ACC112 (cell line): ENCODE data around the gene TNFSF9.

ENCODE experiments used
- H2AFZ ChIP-seq: fragments of 200-600 bp; sonication (generic); one replicate; pipeline ENCODE4 v1.6.0; 2017; ENCODE audit warnings: antibody characterized with exemption, low read length; ENCODE audit not compliant: unreplicated experiment
- H3K27ac ChIP-seq: fragments of 200-600 bp; sonication (generic); 2 replicates; pipeline ENCODE4 v1.5.1; 2014; ENCODE audit warnings: low read depth, mild to moderate bottlenecking, antibody characterized with exemption, low read length, moderate library complexity
- H3K27me3 ChIP-seq: fragments of 200-600 bp; sonication (generic); 2 replicates; pipeline ENCODE4 v1.6.1; 2014; ENCODE audit warnings: mild to moderate bottlenecking, antibody characterized with exemption, low read length, moderate library complexity, mixed read lengths; ENCODE audit not compliant: insufficient read depth
- H3K36me3 ChIP-seq: fragments of 200-600 bp; sonication (generic); 2 replicates; pipeline ENCODE4 v1.6.1; 2016; ENCODE audit warnings: mild to moderate bottlenecking, antibody characterized with exemption, low read length, moderate library complexity, mixed read lengths; ENCODE audit not compliant: insufficient read depth
- H3K4me1 ChIP-seq: fragments of 200-600 bp; sonication (generic); one replicate; pipeline ENCODE4 v1.6.1; 2016; ENCODE audit warnings: low read length, mixed read lengths; ENCODE audit not compliant: insufficient read depth, unreplicated experiment, control insufficient read depth
- H3K4me3 ChIP-seq: fragments of 200-600 bp; sonication (generic); 2 replicates; pipeline ENCODE4 v1.5.1; 2014; ENCODE audit warnings: mild to moderate bottlenecking, low read depth, low read length
- H3K79me2 ChIP-seq: fragments of 200-600 bp; sonication (generic); one replicate; pipeline ENCODE4 v1.6.0; 2016; ENCODE audit warnings: low read length; ENCODE audit not compliant: control insufficient read depth, unreplicated experiment, insufficient read depth

TNFSF9 gene

DNA sequence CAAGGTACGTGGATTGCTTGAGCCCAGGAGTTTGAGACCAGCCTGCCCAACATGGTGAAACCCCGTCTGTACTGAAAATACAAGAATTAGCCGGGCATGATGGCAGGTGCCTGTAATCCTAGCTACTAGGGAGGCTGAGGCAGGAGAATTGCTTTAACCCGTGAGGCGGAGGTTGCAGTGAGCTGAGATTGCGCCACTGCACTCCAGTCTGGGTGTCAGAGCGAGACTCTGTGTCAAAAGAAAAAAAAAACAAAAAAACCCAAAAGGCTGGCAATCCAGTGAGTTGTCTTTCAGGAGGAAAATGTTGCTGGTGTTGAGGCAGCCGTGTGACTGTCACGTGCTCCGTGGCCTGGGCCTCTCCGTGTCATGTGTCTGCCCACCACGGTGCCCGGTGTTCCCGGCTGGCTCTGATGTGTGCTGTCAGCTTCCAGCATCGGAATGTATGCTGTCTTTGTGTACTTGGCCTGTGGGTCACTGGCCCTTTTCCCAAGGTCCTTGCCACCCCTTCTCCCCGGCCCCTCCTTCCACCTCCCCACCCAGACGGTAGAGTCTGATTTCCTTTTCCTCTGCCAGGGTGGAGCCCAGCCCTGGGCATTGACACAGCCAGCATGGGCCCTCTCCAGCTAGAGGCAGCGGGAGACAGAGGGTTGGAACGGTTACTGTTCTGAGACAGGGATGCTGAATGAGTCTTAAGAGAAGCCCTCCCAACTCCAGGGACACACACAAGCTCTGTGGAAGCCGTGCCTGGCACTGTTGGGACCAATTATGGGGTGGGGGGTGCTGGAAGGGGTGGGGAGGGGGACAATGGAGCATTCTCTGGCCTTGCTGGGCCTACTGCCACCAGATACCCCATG lies 21.5 kb upstream of the TNFSF9 start:
- Histone ChIP-seq H3K79me2 (no peaks in the 10 kb centered on the region), H3K36me3 (no peaks in the 10 kb centered on the region), H3K27ac (no peak overlapping the region), H3K4me1 (no peaks in the 10 kb centered on the region), H2AFZ (no peak overlapping the region), H3K4me3 (no peak overlapping the region), H3K27me3 (no peaks in the 10 kb centered on the region)

DNA sequence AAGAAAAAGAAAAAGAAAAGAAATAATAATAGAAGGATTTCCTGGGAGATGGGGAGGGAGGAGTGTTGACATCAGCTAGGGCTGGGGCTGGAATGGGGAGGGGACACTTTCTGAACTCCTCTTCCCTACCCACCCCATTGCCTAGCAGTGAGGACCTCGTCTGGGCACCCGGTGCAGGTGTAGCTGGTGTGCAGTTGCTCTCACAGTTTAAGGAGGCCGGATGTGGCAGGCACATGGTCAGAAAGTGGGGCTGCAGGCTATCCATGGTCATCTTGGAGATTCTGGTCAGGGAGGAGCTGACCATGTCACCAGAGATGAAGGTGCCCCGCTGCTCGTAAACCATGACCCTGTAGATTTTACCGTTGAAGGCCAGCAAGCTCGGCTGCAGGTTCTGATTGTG lies 20.2 kb upstream of the TNFSF9 start:
- Histone ChIP-seq H3K4me1 (no peaks in the 10 kb centered on the region), H3K27ac (no peak overlapping the region), H3K4me3 (no peak overlapping the region), H3K36me3 (no peaks in the 10 kb centered on the region), H3K79me2 (no peaks in the 10 kb centered on the region), H2AFZ (no peak overlapping the region), H3K27me3 (no peaks in the 10 kb centered on the region)

DNA sequence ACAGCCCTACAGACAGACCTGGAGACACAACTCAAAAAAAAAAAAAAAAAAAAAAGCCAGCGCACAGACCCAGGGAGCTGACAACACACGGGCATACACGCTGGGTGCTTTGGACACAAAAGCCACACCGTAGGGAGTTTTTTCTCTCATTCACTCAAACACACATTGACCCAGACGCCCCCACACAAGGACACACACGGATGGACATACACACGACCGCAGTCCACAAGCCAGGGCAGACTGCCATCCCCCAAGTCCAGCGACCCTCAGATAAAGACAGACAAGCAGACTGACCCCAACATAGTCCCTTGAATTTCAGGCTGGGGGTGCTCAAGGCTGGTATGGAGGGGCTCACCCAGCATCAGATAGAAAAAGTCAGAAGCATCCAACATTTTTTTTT lies 16.7 kb upstream of the TNFSF9 start:
- Histone ChIP-seq H3K4me3 (no peak overlapping the region), H3K27ac (no peak overlapping the region), H3K4me1 (peaks cover 11% of the 10 kb centered on the region), H3K27me3 (no peaks in the 10 kb centered on the region), H2AFZ (no peak overlapping the region), H3K79me2 (no peaks in the 10 kb centered on the region), H3K36me3 (no peaks in the 10 kb centered on the region)

DNA sequence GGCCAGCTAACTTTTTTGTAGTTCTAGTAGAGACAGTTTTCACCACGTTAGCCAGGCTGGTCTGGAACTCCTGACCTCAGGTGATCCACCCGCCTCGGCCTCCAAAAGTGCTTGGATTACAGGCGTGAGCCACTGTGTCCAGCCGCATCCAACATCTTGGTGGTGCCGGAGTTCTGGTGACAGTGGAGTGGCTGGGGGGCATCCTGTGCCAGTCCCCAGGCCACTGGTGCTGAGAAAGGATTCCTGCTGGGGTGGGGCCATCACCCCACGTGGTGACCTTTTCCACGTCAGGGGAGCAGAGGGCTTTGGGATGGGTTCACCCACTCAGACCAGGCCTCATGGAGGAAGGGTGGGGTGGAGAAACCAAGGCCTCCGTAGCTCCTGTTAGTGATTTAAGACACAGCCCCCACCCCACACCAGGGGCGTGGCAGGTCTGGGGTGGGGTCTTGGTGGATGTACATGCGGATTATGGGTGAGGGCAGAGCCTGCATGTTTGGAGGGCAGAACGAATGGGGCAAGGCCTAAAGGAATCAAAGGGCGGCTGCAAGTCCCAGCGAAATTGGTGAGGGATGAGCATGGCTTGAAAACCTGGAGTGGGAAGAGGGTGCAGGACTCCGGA lies 15.8 kb upstream of the TNFSF9 start:
- Histone ChIP-seq H2AFZ (no peak overlapping the region), H3K27me3 (no peaks in the 10 kb centered on the region), H3K4me1 (peaks cover 13% of the 10 kb centered on the region), H3K36me3 (no peaks in the 10 kb centered on the region), H3K27ac (no peak overlapping the region), H3K4me3 (no peak overlapping the region), H3K79me2 (no peaks in the 10 kb centered on the region)

DNA sequence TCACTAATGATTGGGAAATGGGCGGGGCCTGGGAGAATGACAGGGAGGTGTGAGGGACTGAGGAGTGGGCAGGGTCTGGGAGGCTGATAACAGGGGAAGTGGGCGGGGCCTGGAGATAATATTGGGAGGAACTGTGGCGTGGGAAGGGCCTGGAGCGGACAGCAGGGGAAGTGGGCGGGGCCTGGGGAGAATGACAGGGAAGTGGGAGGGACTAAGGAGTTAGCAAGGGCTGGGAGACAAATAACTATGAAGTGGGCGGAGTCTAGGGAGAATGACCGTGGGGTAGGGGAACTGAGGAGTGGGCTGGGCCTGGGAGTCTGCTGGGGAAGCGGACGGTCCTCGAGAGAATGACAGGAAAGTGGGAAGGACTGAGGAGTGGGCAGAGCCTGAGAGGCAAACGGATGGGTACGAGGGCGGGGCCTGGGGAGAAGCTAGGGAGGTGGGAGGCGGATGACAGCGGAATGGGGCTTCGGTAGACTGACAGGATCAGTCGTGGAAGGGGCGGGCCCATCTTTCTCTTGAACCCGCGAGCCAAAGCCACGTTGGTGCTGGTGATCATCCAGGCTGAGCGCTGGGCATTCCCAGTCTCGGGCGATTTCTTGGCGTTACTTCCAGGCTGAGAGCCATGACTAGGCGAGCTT lies 14.7 kb upstream of the TNFSF9 start:
- H3K27ac ChIP-seq, result no peak overlapping the region
- H2AFZ ChIP-seq, result peak overlapping the region; percentile 57
- no peaks in the 10 kb centered on the region for H3K79me2 ChIP-seq
- H3K36me3 ChIP-seq, result no peaks in the 10 kb centered on the region
- H3K4me3 ChIP-seq, result peak overlapping the region; percentile 72
- H3K27me3 ChIP-seq, result no peaks in the 10 kb centered on the region
- H3K4me1 ChIP-seq, result peaks cover 13% of the 10 kb centered on the region

DNA sequence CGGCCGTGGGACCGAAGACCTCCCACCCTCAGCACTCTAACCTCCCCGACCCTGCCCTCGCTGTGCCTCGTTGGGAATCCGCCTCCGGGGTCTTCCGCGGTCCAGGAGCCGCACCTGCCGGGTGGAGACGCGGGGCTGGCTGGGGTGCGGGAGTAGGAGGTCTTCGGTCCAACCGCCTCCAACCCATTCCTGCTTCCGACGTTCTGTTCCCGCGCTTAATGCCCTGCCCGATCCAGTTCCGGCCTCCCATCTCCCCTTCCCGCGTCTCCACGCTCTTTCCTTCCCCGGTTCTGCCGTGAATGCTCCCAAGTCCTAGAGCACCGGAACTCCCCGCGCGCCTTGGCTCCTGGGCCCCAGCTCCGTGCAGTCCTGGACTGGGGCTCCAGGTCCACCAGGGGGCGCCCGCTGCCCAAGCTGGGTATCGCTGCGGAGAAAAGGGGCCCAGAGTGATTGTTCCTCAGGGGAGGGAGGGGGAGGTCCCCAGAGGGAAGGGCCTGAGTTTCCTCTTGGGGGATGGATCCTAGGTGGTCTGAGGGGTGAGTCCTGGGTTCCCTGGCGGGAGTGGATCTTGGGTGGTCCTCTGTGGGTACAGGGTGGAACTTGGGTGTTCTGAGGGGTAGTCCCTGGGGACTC lies 14.1 kb upstream of the TNFSF9 start:
- Histone ChIP-seq H3K27ac (no peak overlapping the region), H3K27me3 (no peaks in the 10 kb centered on the region), H2AFZ (peak overlapping the region; percentile 57), H3K79me2 (no peaks in the 10 kb centered on the region), H3K4me1 (peaks cover 13% of the 10 kb centered on the region), H3K36me3 (no peaks in the 10 kb centered on the region), H3K4me3 (peak overlapping the region; percentile 72)

DNA sequence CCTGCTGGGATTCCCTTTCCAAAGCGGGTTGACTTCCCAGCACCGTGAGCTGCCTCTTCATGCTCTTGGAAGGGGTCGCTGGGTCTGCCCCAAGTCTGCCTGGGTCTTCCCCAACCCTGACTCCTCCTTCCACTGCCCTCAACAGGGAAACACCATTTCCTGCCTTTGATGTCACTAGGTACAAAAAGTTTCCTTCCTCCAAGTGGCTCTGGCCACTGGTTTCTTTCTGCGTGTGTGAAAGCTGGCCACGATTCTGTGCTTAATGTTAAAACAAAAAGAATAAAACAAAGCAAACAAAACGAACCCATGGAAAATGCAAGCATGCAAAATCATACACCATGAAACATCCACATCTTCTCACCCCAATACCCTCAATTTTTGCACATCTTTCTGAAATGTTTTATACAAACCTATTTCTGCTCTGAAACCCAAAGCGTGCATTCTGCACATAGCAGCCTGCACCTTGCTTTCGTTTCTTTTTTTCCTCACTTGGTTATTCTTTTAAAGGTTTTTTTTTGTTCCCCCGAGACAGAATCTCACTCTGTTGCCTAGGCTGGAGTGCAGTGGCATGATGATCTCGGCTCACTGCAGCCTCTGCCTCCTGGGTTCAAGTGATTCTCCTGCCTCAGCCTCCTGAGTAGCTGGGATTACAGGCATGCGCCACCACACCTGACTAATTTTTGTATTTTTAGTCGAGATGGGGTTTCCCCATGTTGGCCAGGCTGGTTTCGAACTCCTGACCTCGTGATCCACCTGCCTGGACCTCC lies 12.5 kb upstream of the TNFSF9 start:
- Histone ChIP-seq H3K36me3 (no peaks in the 10 kb centered on the region), H3K79me2 (no peaks in the 10 kb centered on the region), H2AFZ (no peak overlapping the region), H3K27ac (no peak overlapping the region), H3K27me3 (no peaks in the 10 kb centered on the region), H3K4me3 (no peak overlapping the region), H3K4me1 (peaks cover 13% of the 10 kb centered on the region)

DNA sequence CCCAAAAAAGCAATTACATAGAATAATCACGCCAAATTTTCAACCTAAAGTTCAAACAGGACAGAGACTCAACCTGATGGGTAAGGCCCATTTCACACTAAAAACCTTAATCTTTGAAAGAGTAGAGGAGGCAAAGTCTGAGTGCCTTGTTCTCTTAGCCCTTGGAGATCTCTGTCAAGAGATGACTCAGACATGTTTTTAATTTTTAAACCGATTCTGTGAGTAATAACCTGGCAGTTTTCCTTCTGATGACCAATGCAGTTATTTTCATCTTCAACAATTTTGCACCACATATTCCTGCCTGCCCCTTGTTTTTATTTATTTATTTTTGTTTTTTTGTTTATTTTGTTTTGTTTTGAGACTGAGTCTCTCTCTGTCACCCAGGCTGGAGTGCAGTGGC lies 11.5 kb upstream of the TNFSF9 start:
- H3K27ac ChIP-seq, result no peak overlapping the region
- peaks cover 13% of the 10 kb centered on the region for H3K4me1 ChIP-seq
- no peaks in the 10 kb centered on the region for H3K27me3 ChIP-seq
- H3K36me3 ChIP-seq, result no peaks in the 10 kb centered on the region
- H3K4me3 ChIP-seq, result no peak overlapping the region
- H3K79me2 ChIP-seq, result no peaks in the 10 kb centered on the region
- H2AFZ ChIP-seq, result no peak overlapping the region

DNA sequence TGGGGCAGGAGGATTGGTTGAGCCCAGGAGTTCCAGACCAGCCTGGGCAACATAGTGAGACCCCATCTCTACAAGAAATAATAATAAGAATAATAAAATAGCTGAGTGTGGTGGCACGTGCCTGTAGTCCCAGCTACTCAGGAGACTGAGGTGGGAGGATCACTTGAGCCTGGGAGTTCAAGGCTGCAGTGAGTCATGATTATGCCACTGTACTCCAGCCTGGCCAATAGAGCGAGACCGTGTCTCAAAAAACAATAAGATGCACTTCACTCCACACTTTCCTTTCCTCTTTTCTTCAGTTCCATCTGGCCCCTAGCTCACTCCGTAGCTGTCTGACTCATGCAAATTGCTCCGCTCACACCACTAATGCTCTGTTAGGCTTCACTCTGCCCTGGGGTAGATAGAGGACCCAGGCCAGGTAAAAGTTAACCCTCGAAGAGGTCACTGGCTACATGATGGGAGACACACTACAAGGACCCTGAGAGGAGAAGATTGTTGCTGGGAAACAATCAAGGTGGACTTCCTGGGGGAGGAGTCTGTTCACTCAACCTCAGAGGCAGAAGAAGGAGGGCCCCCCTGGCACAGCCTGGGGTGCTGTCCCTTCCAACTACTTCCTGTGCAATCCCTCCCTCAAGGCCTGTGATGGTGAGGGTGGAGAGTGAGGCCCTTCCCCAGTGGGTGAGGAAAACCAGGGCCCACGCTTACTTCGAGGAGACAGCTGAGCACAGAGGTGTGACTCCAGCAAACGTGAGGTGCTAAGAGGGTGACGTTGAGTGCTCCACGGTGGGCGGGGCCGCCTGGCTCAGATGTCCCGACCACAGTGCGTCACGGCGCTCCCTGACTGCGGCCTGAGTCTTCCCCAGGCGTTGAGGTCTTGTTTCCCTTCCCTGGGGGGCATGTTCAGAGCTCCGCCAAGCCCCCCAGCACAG lies 8.8 kb upstream of the TNFSF9 start:
- no peak overlapping the region for H2AFZ ChIP-seq
- H3K79me2 ChIP-seq, result no peaks in the 10 kb centered on the region
- H3K4me3 ChIP-seq, result no peak overlapping the region
- no peaks in the 10 kb centered on the region for H3K36me3 ChIP-seq
- H3K27ac ChIP-seq, result no peak overlapping the region
- H3K27me3 ChIP-seq, result no peaks in the 10 kb centered on the region
- peaks cover 12% of the 10 kb centered on the region for H3K4me1 ChIP-seq
